BJ (cell line): ENCODE measurements around the gene PDE6B. TPM values are rescaled to one million over a fixed set of nuclear protein-coding genes. Genes with fewer than 3 reads are reported as not detected.

ENCODE experiments used
- CTCF ChIA-PET: fragments of 350-600 bp; formaldehyde crosslinking; extraction: SDS; loops from one replicate; lab custom pipeline; 2021; ENCODE audit warnings: antibody characterized with exemption, inconsistent platforms; lab: Yijun Ruan, JAX
- POLR2A ChIA-PET: fragments of 300-600 bp; sonication (Branson Sonifier 250); formaldehyde crosslinking; extraction: SDS; loops from one replicate; lab custom pipeline; 2021; ENCODE audit warnings: antibody characterized with exemption; lab: Charles Lee
- DNase-seq: peaks from one replicate; pipeline ENCODE4 v3.0.0-alpha.2; 2011; ENCODE audit warnings: low read depth
- H3K27me3 ChIP-seq: 2 replicates; pipeline ENCODE4 v1.6.0; 2011; ENCODE audit warnings: low read length; ENCODE audit not compliant: control insufficient read depth, insufficient read depth
- H3K36me3 ChIP-seq: 2 replicates; pipeline ENCODE4 v1.5.1; 2011; ENCODE audit warnings: low read length; ENCODE audit not compliant: control insufficient read depth, insufficient read depth
- H3K4me3 ChIP-seq: 2 replicates; pipeline ENCODE4 v1.5.1; 2011; ENCODE audit warnings: low read depth, mild to moderate bottlenecking, control low read depth, low read length
- CTCF ChIP-seq: IDR thresholded peaks from 2 replicates; pipeline ENCODE4 v1.5.1; 2011; ENCODE audit warnings: low read depth, mild to moderate bottlenecking, control low read depth, inconsistent platforms, low read length, moderate library complexity; ENCODE audit not compliant: insufficient read depth
- polyA plus RNA-seq: library from polyadenylated mRNA; depleted of rRNA; stranded (reverse); fragments of >200 nt; gene quantifications from 2 replicates; pipeline ENCODE4 v1.2.3, GENCODE V29; 2011

Gene PDE6B
- polyA plus RNA-seq, 1 experiment = 0.10 TPM

- no peak for DNase-seq
- ChIA-PET POLR2A (no interaction called here), CTCF (no interaction called here)
- Histone ChIP-seq H3K4me3 (no peak overlapping the region), H3K36me3 (no peaks in the 10 kb centered on the region), H3K27me3 (no peaks in the 10 kb centered on the region; the same call in 1 of the 2 replicates)
- no peak for TF ChIP-seq CTCF
These were observed 3.7 kb downstream of the PDE6B start for GRCh38 chr4:628821-629635.

GRCh38 chr4:629636-629914, 4.2 kb downstream of the PDE6B start:
- DNase-seq = no peak
- Histone ChIP-seq H3K4me3 (no peak overlapping the region), H3K36me3 (no peaks in the 10 kb centered on the region), H3K27me3 (no peaks in the 10 kb centered on the region; the same call in 1 of the 2 replicates)
- no peak for TF ChIP-seq CTCF
- CTCF ChIA-PET = no interaction called here
- POLR2A ChIA-PET = no interaction called here

- Histone ChIP-seq H3K4me3 (no peak overlapping the region), H3K36me3 (no peaks in the 10 kb centered on the region), H3K27me3 (no peaks in the 10 kb centered on the region; the same call in 1 of the 2 replicates)
- TF ChIP-seq CTCF = no peak
- DNase-seq = no peak
- ChIA-PET CTCF (no interaction called here), POLR2A (no interaction called here)
These were observed 4.7 kb downstream of the PDE6B start for GRCh38 chr4:629915-630641.

- no peaks in the 10 kb centered on the region for H3K36me3 ChIP-seq
- ChIA-PET CTCF (no interaction called here), POLR2A (no interaction called here)
- no peaks in the 10 kb centered on the region; the same call in 1 of the 2 replicates for H3K27me3 ChIP-seq
- no peak overlapping the region for H3K4me3 ChIP-seq
- TF ChIP-seq CTCF = no peak
- DNase-seq = no peak
These were observed 5.3 kb downstream of the PDE6B start for GRCh38 chr4:630656-631055.

GRCh38 chr4:632196-632790, 6.9 kb downstream of the PDE6B start:
- POLR2A ChIA-PET = no interaction called here
- CTCF ChIA-PET = no interaction called here
- H3K36me3 ChIP-seq = no peaks in the 10 kb centered on the region
- TF ChIP-seq CTCF = no peak
- H3K27me3 ChIP-seq = no peaks in the 10 kb centered on the region; the same call in 1 of the 2 replicates
- no peak for DNase-seq
- H3K4me3 ChIP-seq = no peak overlapping the region
